ENCODE results near the gene FAM210B.

DNA sequence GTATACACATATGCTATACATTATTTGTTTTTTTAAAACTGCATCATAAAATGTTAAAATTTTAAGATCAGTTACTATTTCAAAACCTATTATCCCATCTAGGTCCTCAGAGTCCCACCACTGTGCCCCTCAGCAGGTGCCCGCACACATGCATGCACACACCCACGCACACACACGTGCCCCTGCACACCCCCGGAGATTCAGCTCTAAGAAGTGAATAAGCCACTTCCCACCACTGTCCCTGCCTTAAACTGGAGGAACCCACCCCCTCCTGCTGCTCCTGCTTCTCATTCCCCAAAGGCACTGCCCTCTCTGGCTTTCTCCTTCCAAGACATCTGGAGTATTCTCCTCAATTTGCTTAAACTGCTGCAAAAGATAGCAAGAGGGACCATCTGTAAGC is 5.4 kb upstream of the FAM210B start:
- no peak for TF ChIP-seq GATA3 (IDR thresholded peaks at IDR 0.05; ENCODE audit: low read depth, low read length)
- TF ChIP-seq GATA2 (IDR thresholded peaks at IDR 0.05; ENCODE audit: low read depth, low read length): no peak

All from SH-SY5Y (cell line).